ENCODE results near the gene C2CD4A. TPM values are rescaled to one million over a fixed set of nuclear protein-coding genes. Genes with fewer than 3 reads are reported as not detected.

The C2CD4A gene
- total RNA-seq, 2 experiments from 2014 or later: 0.12 to 0.20 TPM

DNA sequence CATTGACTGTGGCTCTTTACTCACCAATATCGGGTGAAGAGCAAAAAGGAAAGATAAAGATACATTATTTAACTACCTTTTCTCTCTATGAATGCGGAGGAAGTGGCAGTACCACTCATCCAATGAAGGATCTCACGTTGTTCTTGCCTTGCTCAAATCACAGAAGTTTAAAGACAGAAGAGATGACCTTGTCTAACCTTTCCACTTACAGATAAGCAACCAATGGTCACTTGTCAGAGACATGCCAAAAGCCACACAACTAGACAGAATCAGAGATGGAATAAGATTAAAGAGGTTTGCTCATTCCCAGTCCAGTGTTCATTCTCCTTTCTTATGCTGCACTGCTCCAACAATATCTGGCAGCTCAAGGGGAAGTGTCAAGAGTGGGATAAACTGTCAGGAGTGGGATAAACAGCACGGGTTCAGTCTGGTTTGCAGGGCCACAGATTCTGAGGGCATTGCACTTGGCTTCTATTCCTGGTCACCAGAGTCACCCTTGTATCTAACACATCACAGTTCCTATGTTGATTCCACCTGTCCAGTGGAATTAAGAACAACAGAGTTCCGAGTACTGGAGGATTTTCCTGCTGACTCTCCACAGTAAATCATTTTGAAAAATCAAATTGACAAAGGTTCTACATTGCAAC is 13.2 kb upstream of the C2CD4A start:
- H3K9me3 Mint-ChIP-seq: peaks cover 4% of the 10 kb centered on the region
- H3K4me1 Mint-ChIP-seq: peaks cover 41% of the 10 kb centered on the region
- peaks cover 17% of the 10 kb centered on the region for H3K36me3 Mint-ChIP-seq
- H3K27me3 Mint-ChIP-seq: no peaks in the 10 kb centered on the region
- H3K4me3 Mint-ChIP-seq: no peak overlapping the region
- no peak overlapping the region for H3K27ac Mint-ChIP-seq
- DNase-seq: no peak

DNA sequence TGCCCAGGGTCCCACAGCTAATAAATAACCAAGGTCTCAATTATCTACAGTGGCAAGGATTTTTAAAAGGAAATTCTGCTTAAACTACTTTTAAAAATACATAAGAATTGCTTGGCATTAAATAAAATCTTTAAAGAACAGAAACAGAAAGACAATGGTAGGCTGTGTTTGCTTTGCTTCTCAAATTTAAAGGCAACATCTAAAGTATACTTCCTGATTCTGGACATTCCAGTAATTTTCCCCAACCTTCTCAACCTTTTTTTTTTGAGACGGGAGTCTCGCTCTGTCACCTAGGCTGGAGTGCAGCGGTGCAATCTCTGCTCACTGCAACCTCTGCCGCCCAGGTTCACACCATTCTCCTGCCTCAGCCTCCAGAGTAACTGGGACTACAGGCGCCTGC is 11.8 kb upstream of the C2CD4A start:
- Mint-ChIP-seq H3K27me3 (no peaks in the 10 kb centered on the region), H3K27ac (no peak overlapping the region), H3K4me1 (peaks cover 45% of the 10 kb centered on the region), H3K36me3 (peaks cover 10% of the 10 kb centered on the region), H3K9me3 (peaks cover under 1% of the 10 kb centered on the region), H3K4me3 (no peak overlapping the region)
- DNase-seq: no peak

DNA sequence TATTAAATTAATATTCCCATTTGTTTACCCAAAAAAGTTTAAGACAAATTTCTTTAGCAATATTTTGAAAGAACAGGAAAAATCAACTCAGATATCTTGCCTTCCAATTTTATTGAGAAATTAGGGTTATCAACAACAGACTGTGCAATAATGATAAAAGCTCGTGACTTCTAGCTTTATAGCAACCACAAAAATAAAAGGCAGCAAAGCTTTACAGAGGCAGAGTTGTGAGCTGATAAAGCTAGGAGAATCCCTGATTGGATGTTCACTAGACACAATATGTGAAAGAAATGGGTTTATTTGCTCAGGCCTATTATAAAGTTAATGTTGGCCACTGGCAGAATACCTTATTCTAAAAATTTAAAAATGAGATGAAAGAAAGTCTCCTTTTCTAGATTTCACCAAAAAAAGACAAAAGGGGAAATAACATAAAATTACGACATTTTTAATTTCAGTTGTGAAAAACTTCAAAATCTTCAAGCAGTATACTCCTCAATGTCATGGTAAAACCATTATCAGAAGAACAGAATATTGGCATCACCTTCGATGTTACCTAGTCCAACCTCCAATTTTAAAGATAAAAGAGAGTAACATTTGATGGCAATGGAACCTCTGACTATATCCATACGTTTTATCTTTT is 9.3 kb upstream of the C2CD4A start:
- H3K36me3 Mint-ChIP-seq: peaks cover 7% of the 10 kb centered on the region
- H3K9me3 Mint-ChIP-seq: no peaks in the 10 kb centered on the region
- peaks cover 54% of the 10 kb centered on the region for H3K4me1 Mint-ChIP-seq
- no peaks in the 10 kb centered on the region for H3K27me3 Mint-ChIP-seq
- H3K27ac Mint-ChIP-seq: no peak overlapping the region
- no peak for DNase-seq
- H3K4me3 Mint-ChIP-seq: no peak overlapping the region

DNA sequence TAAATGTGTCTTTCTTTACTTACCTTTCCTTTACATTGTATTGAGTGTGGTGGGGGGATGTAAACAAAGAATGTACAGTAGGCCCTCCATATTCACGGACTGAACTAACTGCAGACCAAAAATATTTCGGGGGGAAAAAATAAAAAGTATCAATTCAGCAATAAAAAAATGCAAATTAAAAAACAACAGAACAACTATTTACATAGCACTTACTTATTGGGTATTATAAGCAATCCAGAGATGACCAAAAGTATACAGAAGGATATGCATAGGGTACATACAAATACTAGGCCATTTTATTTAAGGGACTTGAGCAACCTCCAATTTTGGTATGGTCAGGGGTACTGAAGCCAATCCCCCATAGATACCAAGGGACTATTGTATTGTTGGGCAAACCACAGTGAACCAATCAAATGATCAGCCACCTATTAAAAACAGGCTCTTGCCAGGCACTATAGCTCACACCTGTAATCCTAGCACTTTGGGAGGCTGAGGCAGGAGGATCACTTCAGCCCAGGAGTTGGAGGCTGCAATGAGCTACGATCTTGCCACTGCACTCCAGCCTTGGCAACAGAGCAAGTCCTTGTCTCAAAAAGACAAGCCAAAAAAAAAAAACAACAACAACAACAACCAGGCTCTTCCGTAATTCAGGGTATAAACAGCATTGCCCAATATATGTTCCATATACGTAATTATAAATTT is 8.3 kb upstream of the C2CD4A start:
- Mint-ChIP-seq H3K4me1 (peaks cover 47% of the 10 kb centered on the region), H3K27ac (no peak overlapping the region), H3K4me3 (peak overlapping the region; percentile 63), H3K36me3 (peaks cover 7% of the 10 kb centered on the region), H3K9me3 (no peaks in the 10 kb centered on the region), H3K27me3 (no peaks in the 10 kb centered on the region)
- DNase-seq: no peak

DNA sequence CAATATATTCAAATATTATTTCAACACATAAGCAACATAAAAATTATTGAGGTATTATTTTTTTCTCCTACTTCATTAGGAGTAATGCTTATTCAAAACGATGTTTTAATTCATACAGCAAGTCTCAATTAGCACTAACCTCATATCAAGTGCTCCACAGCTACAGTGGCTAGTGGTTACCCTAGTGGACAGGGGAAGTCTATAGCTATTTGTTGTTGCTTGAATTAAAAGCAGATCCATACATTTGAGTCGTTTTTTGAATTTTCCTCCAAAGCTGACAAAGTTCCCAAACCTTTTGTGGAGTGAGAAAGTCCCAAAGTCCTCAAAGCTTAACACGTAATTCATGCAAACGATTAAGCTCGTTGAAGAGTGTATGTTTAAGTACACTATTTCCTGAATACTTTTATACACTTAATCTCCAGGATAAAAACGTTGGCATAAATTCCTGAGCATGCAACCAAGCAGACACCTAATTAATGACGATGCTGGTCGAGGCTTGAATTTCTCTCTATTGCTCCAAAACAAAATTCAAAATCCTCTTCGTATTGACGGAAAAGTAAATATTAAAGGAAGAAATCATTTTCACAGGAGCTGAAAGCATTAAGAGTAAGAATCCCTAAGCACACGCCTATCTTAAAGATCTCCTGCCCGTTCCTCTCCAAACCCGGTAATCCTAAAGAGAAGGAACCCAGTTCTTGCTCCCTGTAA is 7.5 kb upstream of the C2CD4A start:
- Mint-ChIP-seq H3K4me3 (peak overlapping the region; percentile 88), H3K36me3 (peaks cover 7% of the 10 kb centered on the region), H3K4me1 (peaks cover 42% of the 10 kb centered on the region), H3K27ac (peak overlapping the region; percentile 87), H3K9me3 (no peaks in the 10 kb centered on the region), H3K27me3 (no peaks in the 10 kb centered on the region)
- DNase-seq: no peak

DNA sequence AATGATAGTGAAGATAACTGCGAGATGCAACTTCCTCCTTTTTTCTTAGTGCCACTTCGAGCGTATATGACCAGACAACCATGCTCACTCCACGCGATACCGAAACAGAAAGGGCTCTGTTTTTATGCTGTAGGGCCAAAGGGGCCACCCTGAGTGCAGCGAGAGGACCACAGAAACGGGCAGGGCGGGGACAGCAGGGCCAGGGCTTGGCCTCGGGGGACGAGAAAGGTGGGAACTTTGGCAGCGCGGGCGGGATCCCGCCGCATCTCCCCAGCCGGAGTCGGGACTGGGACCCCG is 7.0 kb upstream of the C2CD4A start:
- peak overlapping the region; percentile 88 for H3K4me3 Mint-ChIP-seq
- peak overlapping the region; percentile 87 for H3K27ac Mint-ChIP-seq
- H3K4me1 Mint-ChIP-seq: peaks cover 37% of the 10 kb centered on the region
- no peaks in the 10 kb centered on the region for H3K27me3 Mint-ChIP-seq
- H3K9me3 Mint-ChIP-seq: no peaks in the 10 kb centered on the region
- peaks cover 7% of the 10 kb centered on the region for H3K36me3 Mint-ChIP-seq
- peak; percentile 71 for DNase-seq

DNA sequence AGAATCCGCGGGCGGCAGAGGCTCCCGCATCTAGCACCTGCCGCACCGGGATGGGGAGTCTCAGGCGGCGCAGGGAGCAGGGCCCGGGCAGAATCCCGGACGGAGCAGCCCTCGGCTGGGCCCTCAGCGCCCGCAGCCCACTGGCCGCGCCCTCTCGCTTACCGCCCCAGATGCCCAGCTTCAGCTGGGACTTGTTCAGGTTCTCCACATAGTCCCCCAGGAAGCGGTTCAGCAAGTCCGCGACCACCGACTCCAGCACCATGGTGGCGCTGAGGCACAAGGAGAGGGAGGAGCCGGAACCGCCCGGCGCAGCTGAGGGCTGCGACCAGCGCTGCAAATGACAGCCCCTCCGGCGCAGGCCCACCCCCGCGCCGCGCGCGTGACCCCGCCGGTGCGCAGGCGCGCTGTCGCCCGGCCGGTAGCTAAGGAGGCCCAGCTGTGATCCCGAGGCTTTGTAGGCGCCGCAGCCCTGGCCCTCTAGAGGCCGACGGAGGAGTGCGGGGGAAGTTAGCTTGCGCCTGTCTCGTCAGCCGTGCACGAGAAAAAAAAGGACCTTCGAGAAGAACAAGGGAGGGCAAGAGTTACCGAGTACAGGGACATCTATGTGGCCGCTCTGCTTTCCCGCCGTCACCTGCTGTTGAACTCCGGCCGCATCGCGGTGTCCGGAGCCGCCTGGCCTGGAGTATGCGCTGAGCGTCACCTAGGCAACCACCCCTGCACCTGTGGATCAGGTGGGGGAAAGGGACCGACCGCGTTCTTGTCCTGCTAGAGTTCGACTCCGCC is 6.5 kb upstream of the C2CD4A start, which contains the start of gene VPS13C:
Gene VPS13C (minus strand): TSS at position 335 of the 783 bp plus-strand sequence. CDS start 73 bp downstream, at position 262.
- Mint-ChIP-seq H3K27me3 (peaks cover 2% of the 10 kb centered on the region), H3K9me3 (no peaks in the 10 kb centered on the region), H3K36me3 (peaks cover 7% of the 10 kb centered on the region), H3K27ac (peak within 1 kb of the TSS; percentile 97), H3K4me1 (peaks cover 36% of the 10 kb centered on the region), H3K4me3 (peak within 1 kb of the TSS; percentile 88)
- peak; percentile 95 for DNase-seq

DNA sequence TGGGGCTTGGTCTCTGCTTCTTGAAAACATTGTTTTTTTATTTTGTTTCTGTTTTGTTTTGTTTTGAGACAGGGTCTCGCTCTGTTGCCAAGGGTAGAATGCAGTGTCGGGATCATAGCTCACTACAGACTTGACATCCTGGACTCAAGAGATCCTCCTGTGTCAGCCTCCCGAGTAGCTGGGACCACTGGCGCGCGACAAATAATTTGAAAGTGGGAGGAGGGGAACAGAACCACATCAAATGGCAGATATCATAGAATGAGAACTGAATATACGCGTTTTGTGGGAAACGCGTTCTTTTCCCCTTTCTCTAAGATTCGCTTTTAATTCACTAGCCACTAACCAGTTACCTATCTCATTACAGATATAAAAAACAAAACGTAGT is 5.9 kb upstream of the C2CD4A start:
- Mint-ChIP-seq H3K4me1 (peaks cover 31% of the 10 kb centered on the region), H3K27ac (peak overlapping the region; percentile 97), H3K9me3 (no peaks in the 10 kb centered on the region), H3K4me3 (peak overlapping the region; percentile 88), H3K36me3 (peaks cover 7% of the 10 kb centered on the region), H3K27me3 (peaks cover 8% of the 10 kb centered on the region)
- no peak for DNase-seq

DNA sequence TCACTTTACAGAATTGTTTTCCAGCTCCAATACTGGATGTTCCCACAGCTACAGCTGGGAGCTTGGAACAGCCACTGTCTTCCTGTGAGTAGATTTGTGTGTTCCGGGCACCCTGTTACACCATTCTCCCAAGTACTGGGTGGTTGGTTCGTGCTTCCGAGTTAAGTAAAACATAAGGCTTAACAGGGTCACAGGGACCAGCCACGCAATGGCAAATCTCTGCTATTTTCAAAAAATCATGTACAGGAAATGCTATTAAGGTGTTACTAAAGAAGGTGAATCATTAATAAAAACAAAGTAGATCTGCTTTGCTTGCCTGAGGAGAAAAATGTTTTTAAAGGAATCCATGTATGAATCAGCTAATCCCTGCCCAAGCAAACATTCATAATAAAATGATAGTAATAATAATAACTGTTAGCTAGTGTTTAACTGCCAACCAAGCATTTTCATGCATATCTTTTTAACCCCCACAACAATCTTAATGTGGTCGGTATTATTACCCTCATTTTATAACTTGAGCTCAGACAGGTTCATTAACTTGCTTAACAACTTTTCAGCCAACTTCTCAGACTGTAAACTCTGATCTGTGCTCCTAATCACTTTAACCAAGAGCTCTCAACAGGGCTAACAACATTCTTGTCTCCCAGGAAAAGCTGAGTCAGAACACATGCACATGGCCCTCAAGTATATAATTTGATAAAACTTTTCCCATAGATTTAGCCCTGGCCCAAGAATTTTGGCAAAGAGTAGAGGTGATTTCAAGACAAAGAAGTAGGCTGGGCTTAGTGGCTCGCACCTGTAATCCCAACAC is 2.7 kb upstream of the C2CD4A start:
- Mint-ChIP-seq H3K9me3 (no peaks in the 10 kb centered on the region), H3K36me3 (no peaks in the 10 kb centered on the region), H3K4me3 (no peak overlapping the region), H3K4me1 (peaks cover 33% of the 10 kb centered on the region), H3K27me3 (peaks cover 29% of the 10 kb centered on the region), H3K27ac (no peak overlapping the region)
- no peak for DNase-seq

DNA sequence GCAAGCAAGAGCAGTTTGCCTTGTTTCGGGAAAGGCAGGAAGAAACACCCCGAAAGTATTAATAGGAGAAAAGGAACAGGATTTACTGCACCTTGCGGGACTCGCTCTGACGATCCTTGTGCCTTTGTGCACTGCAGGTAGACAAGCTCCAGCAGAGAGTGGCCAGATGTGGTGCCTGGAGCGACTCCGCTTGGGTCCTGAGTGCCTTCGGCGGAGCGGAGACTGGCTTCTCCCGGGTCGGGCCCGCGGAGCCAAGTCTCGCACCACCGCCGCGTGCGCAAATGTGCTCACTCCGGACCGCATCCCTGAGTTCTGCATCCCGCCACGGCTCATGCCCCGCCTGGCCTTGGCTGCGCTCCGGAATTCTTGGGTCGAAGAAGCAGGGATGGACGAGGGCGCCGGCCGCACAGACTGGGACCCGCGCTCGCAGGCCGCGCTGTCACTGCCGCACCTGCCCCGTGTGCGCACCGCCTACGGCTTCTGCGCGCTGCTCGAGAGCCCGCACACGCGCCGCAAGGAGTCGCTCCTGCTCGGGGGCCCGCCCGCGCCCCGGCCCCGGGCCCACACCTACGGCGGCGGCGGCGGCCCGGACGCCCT is 769 bp downstream of the C2CD4A start:
- Mint-ChIP-seq H3K27ac (peak overlapping the region; percentile 29), H3K27me3 (peaks cover 42% of the 10 kb centered on the region), H3K4me1 (peaks cover 19% of the 10 kb centered on the region), H3K9me3 (no peaks in the 10 kb centered on the region), H3K4me3 (peak overlapping the region; percentile 78), H3K36me3 (no peaks in the 10 kb centered on the region)
- peak; percentile 23 for DNase-seq

DNA sequence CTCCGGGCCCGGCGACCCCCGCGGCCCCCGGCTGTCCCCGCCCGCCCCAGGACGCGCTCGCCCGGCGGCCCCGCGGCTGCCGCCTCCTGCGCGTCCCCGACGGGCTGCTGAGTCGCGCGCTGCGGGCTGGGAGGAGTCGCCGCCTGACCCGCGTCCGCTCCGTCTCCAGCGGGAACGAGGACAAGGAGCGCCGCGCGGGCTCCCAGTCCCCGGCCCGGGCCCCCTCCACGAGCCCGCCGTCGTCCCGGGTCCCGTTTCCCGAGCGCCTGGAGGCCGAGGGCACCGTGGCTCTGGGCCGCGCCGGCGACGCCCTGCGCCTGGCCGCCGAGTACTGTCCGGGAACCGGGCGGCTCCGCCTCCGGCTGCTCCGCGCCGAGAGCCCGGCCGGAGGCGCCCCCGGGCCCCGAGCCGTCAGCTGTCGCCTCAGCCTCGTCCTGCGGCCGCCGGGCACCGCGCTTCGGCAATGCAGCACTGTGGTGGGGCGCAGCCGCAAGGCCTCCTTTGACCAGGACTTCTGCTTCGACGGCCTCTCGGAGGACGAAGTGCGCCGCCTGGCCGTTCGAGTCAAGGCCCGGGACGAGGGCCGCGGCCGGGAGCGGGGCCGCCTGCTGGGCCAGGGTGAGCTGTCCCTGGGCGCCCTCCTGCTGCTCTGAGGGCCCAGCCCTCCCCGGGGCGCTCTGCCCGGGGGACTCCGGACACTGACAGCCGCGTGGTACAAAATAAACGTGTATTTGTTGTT is 1.5 kb downstream of the C2CD4A start:
- DNase-seq: peak; percentile 41
- H3K4me1 Mint-ChIP-seq: peaks cover 17% of the 10 kb centered on the region
- no peaks in the 10 kb centered on the region for H3K9me3 Mint-ChIP-seq
- H3K27ac Mint-ChIP-seq: no peak overlapping the region
- peaks cover 42% of the 10 kb centered on the region for H3K27me3 Mint-ChIP-seq
- peak overlapping the region; percentile 61 for H3K4me3 Mint-ChIP-seq
- H3K36me3 Mint-ChIP-seq: no peaks in the 10 kb centered on the region

DNA sequence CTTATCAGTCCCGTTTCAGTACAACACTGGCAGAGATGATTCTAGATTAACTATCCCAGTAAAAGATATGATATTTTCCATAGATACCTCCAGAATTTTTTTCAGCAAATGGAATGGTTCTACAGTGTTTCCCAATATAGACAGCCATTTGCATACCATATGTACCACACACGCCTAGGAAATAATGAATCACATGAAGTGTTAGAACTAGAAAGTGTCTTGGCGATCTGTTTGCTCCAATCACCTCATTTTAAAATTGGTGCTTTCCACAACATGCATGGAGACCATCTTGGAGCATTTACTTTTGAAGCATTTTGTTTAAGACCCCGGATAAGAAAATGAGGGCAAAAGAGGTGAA is 2.0 kb downstream of the C2CD4A start:
- Mint-ChIP-seq H3K36me3 (no peaks in the 10 kb centered on the region), H3K27ac (no peak overlapping the region), H3K27me3 (peaks cover 42% of the 10 kb centered on the region), H3K4me1 (peaks cover 17% of the 10 kb centered on the region), H3K4me3 (peak overlapping the region; percentile 61), H3K9me3 (no peaks in the 10 kb centered on the region)
- DNase-seq: no peak

DNA sequence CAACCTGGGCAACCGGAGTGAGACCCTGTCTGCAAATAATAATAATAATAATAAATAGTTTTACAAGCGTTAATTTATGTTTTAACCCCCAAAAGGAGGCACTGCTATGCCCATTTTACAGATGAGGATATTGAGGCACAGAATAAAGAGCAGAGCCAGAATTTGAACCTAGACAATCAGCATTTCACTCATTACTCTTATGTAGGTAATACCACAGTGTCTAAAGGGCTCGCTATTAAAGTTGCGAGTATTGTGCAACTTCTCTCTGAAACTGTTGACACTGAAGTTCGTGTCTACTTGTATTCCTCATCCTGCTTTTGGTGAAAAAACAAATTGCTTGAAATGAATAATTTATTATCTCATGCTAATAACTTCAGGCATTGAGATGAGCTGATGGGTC is 2.8 kb downstream of the C2CD4A start:
- no peak overlapping the region for H3K4me3 Mint-ChIP-seq
- H3K4me1 Mint-ChIP-seq: peaks cover 17% of the 10 kb centered on the region
- H3K9me3 Mint-ChIP-seq: no peaks in the 10 kb centered on the region
- no peaks in the 10 kb centered on the region for H3K36me3 Mint-ChIP-seq
- DNase-seq: no peak
- H3K27ac Mint-ChIP-seq: no peak overlapping the region
- peaks cover 42% of the 10 kb centered on the region for H3K27me3 Mint-ChIP-seq

All from activated naive CD8-positive, alpha-beta T cell treated with anti-CD3 and anti-CD28 coated beads for 36 hours (primary cell).